Stimulated activated CD4-positive, alpha-beta T cell treated with anti-CD3 and anti-CD28 coated beads, Interleukin-2, amount 100 ng/mL, for 4 hours (primary cell): Measurements from ENCODE around the gene ENSA.
"Not testable (repeated sequence)": the region's sequence is repeated elsewhere in the genome, so short reads cannot be mapped to it uniquely, and the experiment has no call there.

Experiments
- DNase-seq: peaks from one replicate; pipeline ENCODE4 v3.0.0-alpha.2; 2020; ENCODE audit warnings: low read depth

Gene ENSA

DNA sequence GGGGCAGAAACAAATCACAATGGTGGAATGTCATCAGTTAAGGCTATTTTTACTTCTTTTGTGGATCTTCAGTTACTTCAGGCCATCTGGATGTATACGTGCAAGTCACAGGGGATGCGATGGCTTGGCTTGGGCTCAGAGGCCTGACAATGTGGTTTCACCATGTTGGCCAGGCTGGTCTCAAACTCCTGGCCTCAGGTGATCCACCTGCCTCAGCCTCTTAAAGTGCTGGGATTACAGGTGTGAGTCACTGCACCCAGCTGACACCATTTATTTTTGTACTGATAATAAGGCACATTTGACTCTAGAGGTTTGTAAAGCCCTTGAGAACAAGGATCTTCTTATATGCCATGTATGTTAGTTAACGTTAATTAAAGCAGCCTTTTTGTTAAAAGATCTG lies 48.4 kb downstream of the ENSA start:
- DNase-seq, result not testable (repeated sequence)

DNA sequence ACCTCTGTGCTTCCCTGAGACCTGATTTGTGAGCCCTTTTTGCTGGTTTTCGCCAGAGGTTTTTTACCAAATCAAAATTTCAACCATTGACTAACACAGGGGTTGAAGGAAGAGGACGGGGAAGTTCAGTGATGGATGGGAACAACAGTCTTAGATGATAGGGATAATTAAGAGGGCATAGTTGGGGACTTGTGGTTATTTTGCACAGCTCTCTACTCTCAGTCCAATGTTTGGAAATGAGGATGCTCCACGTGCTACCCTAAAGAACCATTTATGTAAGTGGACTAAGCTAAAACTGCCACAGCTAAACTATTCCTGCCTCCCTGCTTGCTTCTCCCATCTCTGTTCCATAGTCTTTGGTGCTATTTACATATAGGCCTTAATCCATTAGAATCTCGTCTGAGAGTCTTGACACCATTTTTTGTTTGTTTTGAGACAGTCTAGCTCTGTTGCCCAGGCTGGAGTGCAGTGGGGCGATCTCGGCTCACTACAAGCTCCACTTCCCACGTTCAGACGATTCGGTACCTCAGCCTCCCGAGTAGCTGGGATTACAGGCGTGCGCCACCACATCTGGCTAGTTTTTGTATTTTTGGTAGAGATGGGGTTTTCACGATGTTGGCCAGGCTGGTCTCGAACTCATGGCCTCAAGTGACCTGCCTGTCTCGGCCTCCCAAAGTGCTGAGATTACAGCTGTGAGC lies 49.3 kb downstream of the ENSA start:
- no peak for DNase-seq

DNA sequence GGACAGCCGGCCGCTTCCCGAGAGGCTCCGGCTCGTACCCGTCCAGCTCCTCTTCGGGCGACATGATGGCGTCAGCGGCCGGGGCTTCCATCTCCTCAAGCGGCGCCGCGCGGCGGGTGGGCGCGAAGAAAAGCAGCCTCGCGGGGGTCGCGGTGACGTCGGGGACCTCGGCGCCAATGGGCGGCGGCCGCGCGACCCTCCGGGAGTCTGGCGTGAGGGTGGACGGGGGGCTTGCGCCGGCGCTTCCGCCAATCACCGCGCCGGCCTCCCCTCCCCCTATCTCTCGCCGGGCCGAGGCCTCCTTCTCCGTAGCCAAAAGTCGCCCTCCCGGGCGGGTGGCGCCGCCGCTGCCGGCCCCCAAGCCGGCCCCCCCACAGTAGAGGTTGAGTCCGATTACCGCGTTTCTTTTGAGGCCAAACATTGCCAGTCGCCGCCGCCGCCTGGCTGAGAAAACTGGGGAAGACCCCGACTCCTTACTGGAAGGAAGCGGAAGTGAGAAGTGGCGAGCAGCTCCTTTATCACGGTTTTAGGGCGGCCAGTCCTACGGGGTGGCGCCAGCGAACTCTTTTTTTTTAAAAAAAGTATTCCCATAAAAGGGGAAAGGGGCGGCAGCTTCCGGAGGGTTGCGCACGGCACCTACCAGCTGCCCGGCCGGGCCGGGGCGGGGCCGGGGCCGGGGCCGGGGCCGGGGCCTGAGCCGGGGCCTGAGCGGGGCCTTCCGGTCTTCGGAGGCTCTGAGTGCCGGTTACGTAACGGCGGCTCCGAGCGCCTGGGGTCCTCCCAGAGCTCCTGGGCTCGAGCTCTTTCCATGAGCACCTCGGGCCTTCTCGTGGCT lies 50.1 kb downstream of the ENSA start, which contains the start of gene MCL1:
Gene MCL1, minus strand, starts transcription at position 501 of the 835 bp plus-strand sequence. Its CDS starts 80 bp downstream, at position 421.
- DNase-seq, result peak; percentile 81

DNA sequence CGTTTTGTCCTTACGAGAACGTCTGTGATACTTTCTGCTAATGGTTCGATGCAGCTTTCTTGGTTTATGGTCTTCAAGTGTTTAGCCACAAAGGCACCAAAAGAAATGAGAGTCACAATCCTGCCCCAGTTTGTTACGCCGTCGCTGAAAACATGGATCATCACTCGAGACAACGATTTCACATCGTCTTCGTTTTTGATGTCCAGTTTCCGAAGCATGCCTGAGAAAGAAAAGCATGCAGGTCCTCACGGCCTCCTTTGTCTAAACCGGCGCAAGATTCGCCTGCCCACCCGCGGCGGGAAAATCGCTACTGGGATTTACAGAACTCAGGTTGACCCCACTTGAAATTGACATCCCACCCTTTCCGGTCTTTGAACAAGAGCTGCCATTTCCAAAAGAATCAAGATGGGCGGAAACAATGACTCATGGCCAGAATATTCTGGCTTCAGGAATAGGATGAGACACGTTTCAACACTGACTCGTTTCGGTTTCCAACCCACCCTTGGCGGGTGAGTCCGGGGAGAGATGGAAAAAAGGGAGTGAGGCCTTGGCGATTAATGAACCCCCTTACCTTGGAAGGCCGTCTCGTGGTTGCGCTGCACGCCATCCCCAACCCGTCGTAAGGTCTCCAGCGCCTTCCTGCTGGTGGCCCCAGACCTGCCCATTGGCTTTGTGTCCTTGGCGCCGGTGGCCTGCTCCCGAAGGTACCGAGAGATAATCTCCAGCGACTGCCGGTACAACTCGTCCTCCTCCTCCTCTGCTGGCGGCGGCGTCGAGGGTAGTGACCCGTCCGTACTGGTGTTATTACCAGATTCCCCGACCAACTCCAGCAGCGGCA lies 50.9 kb downstream of the ENSA start:
- peak; percentile 56 for DNase-seq

DNA sequence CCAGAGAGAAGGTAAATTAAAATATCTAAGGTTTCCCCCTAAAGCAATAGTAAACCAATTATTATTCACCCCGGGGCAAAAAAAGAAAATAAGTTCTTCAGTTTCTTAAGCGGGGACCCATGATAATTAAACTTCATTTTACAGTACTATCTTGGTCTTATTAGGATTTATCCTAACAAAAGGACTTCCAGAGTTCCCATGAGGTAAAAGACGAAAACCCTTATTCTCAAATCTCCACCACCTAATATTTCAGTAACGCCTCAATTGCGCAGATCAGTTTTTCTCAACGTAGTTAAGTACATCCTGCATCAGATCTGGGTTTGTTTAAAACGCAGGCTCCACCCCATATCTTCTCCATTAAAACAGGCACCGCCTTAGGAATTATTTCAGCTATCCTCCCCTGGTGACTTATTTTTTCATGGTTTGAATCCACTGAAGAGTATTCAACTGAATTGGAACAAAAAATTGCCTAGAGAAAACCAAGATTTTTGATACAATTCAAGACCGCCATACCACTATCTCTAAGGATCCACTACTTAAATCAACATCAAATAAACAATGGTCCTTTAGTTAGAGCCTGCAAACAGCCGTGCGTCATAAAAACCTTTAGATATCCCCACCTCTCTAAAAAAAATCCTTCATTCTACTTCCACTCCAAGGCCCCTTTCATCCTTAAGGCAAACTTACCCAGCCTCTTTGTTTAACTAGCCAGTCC lies 51.7 kb downstream of the ENSA start:
- no peak for DNase-seq

DNA sequence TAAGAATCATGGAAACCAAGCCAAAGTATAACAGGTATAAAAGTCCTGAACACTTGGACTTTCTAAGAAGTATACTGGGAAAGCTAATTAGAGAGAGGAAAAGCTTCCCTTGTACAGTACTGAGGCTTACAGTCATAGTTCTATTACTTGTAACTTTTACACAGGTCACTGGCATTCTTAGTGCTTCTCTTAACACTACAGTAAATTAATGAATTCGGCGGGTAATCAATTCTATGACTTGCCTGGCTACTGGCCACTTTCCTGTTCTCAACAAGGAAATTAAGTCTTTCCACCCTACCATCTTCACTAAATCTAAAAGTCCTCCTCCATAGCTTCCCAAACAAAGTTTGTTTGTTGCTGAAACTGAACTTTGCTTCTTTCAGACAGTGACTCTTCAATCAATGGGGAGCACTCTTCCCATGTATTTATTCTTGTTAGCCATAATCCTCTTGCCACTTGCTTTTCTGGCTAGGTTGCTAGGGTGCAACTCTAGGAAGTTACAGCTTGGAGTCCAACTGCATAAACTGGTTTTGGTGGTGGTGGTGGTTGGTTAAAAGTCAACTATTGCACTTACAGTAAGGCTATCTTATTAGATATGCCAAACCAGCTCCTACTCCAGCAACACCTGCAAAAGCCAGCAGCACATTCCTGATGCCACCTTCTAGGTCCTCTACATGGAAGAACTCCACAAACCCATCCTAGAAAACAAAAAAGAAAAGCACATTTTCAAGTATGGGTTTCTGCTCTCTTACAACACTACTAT lies 52.4 kb downstream of the ENSA start:
- no peak for DNase-seq

DNA sequence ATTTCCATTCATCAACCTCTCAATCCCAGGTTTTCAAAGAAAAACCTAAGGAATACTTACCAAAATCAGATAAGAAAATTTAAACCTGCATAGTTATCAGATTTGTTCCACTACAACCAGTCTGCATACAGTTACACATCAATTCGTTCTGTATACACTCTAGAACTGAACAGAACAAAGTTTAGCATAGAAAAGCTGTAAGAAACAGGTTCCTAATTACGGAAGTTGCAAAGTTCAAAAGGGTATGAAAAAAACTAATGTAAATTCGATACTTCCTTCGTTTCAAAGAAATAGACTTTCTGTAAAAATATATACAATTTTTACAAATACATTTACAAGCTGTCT lies 53.1 kb downstream of the ENSA start:
- DNase-seq, result no peak

DNA sequence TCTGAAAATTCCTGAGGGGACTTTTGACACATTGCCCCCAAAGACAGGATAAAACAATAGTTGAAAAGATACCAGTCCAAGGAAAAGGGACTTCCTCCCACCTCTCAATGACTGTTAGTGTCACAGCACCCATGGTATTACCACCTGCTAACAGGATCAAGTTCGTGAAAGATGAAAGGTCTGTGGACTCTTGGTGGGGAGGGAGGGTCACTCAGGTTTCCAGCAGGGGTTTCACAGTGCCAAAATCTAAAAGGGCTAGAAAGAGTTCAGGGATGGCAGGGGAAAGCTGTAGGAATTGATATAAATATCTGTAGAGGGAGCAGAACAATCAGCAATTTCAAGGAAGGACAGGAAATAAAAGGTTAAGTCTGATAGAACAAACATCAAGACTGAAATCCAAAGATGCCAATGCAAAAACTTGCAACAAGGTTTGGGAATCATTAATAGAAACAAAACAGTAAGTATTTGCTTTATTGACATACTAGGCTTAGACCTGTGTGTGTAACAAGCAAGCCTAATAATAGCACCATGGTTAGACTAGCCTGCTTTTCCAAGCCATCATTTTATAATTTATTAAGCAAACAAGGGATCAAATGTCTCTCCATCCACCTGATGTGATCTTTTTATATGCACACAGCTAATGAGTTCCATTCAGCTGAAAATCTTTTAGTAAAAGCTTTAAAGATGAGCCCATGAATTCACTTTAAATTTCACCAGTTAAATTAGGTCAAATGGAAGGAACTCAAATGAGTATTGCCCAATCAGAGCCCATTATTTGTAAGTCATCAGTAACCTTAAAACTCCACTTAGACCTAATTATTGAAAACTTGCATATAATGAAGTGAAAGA lies 53.7 kb downstream of the ENSA start:
- DNase-seq, result no peak

DNA sequence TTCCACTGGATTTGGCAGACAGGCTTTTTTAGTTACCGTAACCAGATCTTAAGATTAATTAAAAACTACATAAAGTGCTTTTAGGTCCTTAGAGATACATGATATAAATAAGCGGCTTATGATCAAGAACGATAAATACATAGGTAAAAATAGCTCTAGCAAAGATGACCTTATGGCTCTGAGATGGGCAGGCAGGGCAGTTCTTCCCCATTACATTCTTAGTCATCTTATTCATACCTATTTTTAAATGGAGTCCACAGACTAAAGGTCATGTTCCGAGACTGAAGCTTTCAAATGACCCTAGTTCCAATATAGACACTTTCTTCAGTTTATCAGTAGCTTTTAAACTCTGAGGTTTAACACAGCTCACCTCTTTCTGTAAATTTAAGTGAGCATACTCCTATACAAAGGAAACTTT lies 54.3 kb downstream of the ENSA start:
- no peak for DNase-seq

DNA sequence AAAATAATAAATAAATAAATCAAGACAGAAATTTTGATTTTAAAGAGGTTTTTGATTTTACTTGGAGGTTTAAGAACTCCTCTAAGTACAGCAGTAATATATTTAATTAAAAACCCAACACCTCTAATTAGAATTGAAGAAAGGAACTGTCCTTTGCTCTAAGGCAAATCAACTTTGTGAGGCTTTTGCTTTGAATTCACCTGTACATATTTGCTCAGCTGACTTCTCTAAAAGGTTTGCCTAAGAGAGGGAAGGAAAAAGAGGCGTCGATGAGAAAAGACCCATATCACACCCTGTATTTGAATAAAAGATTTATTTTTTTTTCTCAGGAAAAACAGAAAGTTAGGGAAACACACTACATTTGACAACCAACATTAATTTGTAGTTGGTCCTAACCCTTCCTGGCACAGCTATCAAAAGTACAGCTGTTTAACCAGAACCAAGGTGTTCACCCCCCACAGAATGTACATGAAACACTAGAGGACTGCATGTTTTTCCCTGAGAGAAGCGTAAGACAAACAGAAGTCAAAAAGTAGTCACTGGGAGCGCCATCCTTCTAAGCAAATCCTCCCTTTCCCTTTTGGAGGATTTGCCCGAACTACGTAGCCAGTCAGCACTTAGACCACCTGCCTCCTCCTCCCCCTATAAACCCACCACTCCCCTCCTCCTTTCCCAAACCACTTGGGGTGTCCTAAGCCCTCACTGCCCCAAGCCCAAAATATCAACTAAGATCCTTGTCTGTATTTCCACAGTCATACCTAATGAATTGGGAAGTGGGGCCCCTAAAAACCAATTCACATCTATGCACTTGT lies 54.9 kb downstream of the ENSA start:
- DNase-seq, result no peak

DNA sequence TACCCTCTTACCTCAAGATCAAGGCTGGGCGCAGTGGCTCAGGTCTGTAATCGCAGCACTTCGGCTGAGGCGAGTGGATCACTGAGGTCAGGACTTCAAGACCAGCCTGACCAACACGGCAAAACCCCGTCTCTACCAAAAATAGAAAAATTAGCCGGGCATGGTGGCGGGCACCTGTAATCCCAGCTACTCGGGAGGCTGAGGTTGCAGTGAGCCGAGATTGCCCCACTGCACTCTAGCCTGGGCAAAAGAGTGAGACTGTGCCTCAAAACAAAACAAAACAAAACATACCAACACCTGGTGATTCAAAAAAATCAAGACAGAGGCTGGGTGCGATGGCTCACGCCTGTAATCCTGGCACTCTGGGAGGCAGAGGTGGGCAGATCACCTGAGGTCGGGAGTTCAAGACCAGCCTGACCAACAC lies 55.8 kb downstream of the ENSA start:
- DNase-seq, result not testable (repeated sequence)

DNA sequence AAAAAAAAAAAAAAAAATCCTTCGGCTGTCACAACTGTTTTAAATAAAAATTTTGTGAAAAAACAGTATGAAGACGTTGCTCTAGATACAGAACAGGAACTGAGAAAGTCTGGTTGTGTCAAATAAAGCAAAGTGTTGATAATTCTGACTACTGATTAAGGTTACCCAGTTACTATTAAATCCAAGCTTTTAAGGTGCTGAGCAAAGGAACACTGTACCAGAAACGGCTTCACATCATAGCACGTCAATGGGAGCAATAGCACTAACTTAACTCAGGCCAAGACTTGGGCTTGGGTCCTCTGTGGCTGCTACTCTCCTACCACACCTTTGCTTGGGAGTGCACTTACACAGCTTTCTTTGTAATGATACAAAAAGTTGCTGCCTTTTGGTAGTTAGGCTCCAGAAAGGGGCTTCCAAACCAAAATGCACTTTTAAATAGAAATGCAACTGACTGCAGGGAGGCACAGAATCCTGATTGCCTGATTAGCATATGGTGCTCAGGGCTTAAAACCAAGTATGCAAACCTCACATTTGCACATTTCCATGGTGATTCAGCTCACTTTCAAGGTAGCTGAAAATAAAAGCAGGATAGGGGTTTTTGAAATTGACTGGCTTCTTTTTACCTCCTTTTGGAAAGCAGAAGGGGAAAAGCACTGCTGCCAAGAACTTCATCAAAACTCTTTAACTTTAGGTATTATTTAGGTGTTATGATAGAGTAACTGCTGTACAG lies 56.3 kb downstream of the ENSA start:
- DNase-seq, result no peak
